ENCODE measurements around the gene PIM1.

The PIM1 gene

GRCh38 chr6:37168163-37168758 is 1.7 kb upstream of the PIM1 start:
- TF ChIP-seq CTCF (IDR thresholded peaks at IDR 0.05; ENCODE audit: low read depth, low read length), result no peak
- DNase-seq (ENCODE audit: extremely low read depth, low read depth), result no peak

GRCh38 chr6:37168811-37169495 is 999 bp upstream of the PIM1 start:
- no peak for TF ChIP-seq CTCF (IDR thresholded peaks at IDR 0.05; ENCODE audit: low read depth, low read length)
- DNase-seq (ENCODE audit: extremely low read depth, low read depth), result no peak

GRCh38 chr6:37170273-37171200 is 585 bp downstream of the PIM1 start:
- TF ChIP-seq CTCF (IDR thresholded peaks at IDR 0.05; ENCODE audit: low read depth, low read length), result no peak; the same call in 1 of the 2 replicates
- DNase-seq (ENCODE audit: extremely low read depth, low read depth), result no peak

- no peak for TF ChIP-seq CTCF (IDR thresholded peaks at IDR 0.05; ENCODE audit: low read depth, low read length)
- no peak for DNase-seq (ENCODE audit: extremely low read depth, low read depth)
Observed at GRCh38 chr6:37171201-37171969, 1.4 kb downstream of the PIM1 start.

- TF ChIP-seq CTCF (IDR thresholded peaks at IDR 0.05; ENCODE audit: low read depth, low read length), result peak; percentile 92
- DNase-seq (ENCODE audit: extremely low read depth, low read depth), result peak; percentile 92
Observed at GRCh38 chr6:37171970-37172812, 2.2 kb downstream of the PIM1 start.

GRCh38 chr6:37172912-37173492 is 3.0 kb downstream of the PIM1 start:
- DNase-seq (ENCODE audit: extremely low read depth, low read depth), result no peak
- no peak for TF ChIP-seq CTCF (IDR thresholded peaks at IDR 0.05; ENCODE audit: low read depth, low read length)

All from AG09319 (cell line).